GM12878 (cell line): ENCODE data around the gene TCERG1L.

Experiments
- MYB ChIP-seq: fragments of 150-350 bp; IDR thresholded peaks from 2 replicates; pipeline ENCODE4 v1.6.1; 2014; ENCODE audit warnings: mild to moderate bottlenecking, low read depth, low read length, borderline replicate concordance
- POLR2A ChIP-seq: IDR thresholded peaks from 2 replicates; pipeline ENCODE4 v1.6.1; 2011; ENCODE audit warnings: low read depth, mild to moderate bottlenecking, low read length

DNA sequence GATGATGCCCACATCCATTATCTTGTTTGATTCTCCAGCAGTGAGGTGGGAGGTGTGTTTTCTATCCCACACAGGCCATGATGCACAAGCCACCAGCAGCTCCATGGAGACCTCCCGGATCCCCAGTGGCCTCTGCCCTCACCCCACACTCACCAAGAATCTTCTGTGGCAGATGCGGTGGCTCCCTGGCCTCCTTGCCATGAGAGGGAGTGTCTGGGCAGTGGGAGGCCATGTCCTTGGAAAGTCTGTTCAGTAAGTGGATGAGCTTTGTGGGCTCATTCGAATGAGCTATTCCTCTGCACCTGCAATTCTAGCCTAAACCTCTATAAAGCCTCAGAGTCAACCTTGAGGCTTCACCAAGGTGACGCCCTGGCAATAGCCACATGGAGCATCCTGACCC is 243.8 kb downstream of the TCERG1L start:
- TF ChIP-seq POLR2A (no peak), MYB (no peak)
